ENCODE data around the gene IL20RA.
"Not testable (repeated sequence)": the region's sequence is repeated elsewhere in the genome, so short reads cannot be mapped to it uniquely, and the experiment has no call there.

The IL20RA gene

GRCh38 chr6:136979206-136979605 lies 65.6 kb downstream of the IL20RA start:
- Histone ChIP-seq H2BK15ac (ENCODE audit: low read length) (no peak overlapping the region), H3K4ac (ENCODE audit: low read length) (no peak overlapping the region), H3K9ac (ENCODE audit: low read depth, low read length, poor library complexity) (no peak overlapping the region), H3K4me1 (ENCODE audit: control insufficient read depth in 2 of 2, insufficient read depth in 1 of 2, low read depth in 1 of 2, low read length in 2 of 2) (peaks cover 0 to 1% of the 10 kb centered on the region in 2 donors), H4K8ac (ENCODE audit: low read depth, low read length) (no peak overlapping the region), H3K23ac (ENCODE audit: low read depth, low read length, poor library complexity) (no peak overlapping the region), H2AK5ac (ENCODE audit: low read depth, low read length) (no peak overlapping the region), H3K79me1 (ENCODE audit: low read depth, low read length) (no peaks in the 10 kb centered on the region), H3K4me3 (ENCODE audit: low read length in 2 of 2) (no peak overlapping the region), H2BK120ac (ENCODE audit: low read depth, low read length) (no peak overlapping the region), H2BK12ac (ENCODE audit: low read length) (no peak overlapping the region), H3K27me3 (ENCODE audit: control insufficient read depth in 3 of 3, insufficient read depth in 3 of 3, low read depth in 1 of 3, low read length in 3 of 3) (peaks cover 0 to 3% (median 0%) of the 10 kb centered on the region in 3 experiments), H3K18ac (ENCODE audit: low read length) (peak overlapping the region; percentile 67), H2AFZ (ENCODE audit: low read length) (no peak overlapping the region), H3K27ac (replicated peaks; ENCODE audit: low read length) (no peak overlapping the region), H4K91ac (ENCODE audit: low read depth, low read length, poor library complexity) (no peak overlapping the region), H3K36me3 (replicated peaks in 1 of 2; ENCODE audit: control insufficient read depth in 2 of 2, insufficient read depth in 2 of 2, low read length in 2 of 2) (no peaks in the 10 kb centered on the region), H3K4me2 (ENCODE audit: insufficient read depth, low read length, poor library complexity, severe bottlenecking) (no peak overlapping the region), H3K14ac (ENCODE audit: low read length) (no peak overlapping the region), H3K9me3 (replicated peaks in 1 of 2; ENCODE audit: control insufficient read depth in 2 of 2, insufficient read depth in 1 of 2, low read depth in 1 of 2, low read length in 2 of 2) (peaks cover 0 to 1% of the 10 kb centered on the region in 2 donors), H2BK5ac (ENCODE audit: low read length) (no peak overlapping the region)
- WGBS, 2 donors (ENCODE audit: extremely low coverage in 2 of 2, insufficient read length in 2 of 2, insufficient replicate concordance in 1 of 2), result no CpG with 5 or more reads among the region's 5 CpGs
- DNase-seq (ENCODE audit: low spot score), result no peak

- Histone ChIP-seq H3K18ac (ENCODE audit: low read length) (no peak overlapping the region), H3K27ac (replicated peaks; ENCODE audit: low read length) (no peak overlapping the region), H2AFZ (ENCODE audit: low read length) (no peak overlapping the region), H3K23ac (ENCODE audit: low read depth, low read length, poor library complexity) (no peak overlapping the region), H4K8ac (ENCODE audit: low read depth, low read length) (no peak overlapping the region), H2BK15ac (ENCODE audit: low read length) (no peak overlapping the region), H2BK120ac (ENCODE audit: low read depth, low read length) (no peak overlapping the region), H3K79me1 (ENCODE audit: low read depth, low read length) (no peaks in the 10 kb centered on the region), H3K27me3 (ENCODE audit: control insufficient read depth in 3 of 3, insufficient read depth in 3 of 3, low read depth in 1 of 3, low read length in 3 of 3) (no peaks in the 10 kb centered on the region), H3K4me2 (ENCODE audit: insufficient read depth, low read length, poor library complexity, severe bottlenecking) (no peak overlapping the region), H2AK5ac (ENCODE audit: low read depth, low read length) (no peak overlapping the region), H3K36me3 (replicated peaks in 1 of 2; ENCODE audit: control insufficient read depth in 2 of 2, insufficient read depth in 2 of 2, low read length in 2 of 2) (no peaks in the 10 kb centered on the region), H3K9me3 (replicated peaks in 1 of 2; ENCODE audit: control insufficient read depth in 2 of 2, insufficient read depth in 1 of 2, low read depth in 1 of 2, low read length in 2 of 2) (no peaks in the 10 kb centered on the region), H3K9ac (ENCODE audit: low read depth, low read length, poor library complexity) (no peak overlapping the region), H4K91ac (ENCODE audit: low read depth, low read length, poor library complexity) (no peak overlapping the region), H3K4me3 (ENCODE audit: low read length in 2 of 2) (no peak overlapping the region), H2BK12ac (ENCODE audit: low read length) (no peak overlapping the region), H3K4me1 (ENCODE audit: control insufficient read depth in 2 of 2, insufficient read depth in 1 of 2, low read depth in 1 of 2, low read length in 2 of 2) (peaks cover 0 to 1% of the 10 kb centered on the region in 2 donors), H2BK5ac (ENCODE audit: low read length) (no peak overlapping the region), H3K4ac (ENCODE audit: low read length) (no peak overlapping the region), H3K14ac (ENCODE audit: low read length) (no peak overlapping the region)
- WGBS, 2 donors (ENCODE audit: extremely low coverage in 2 of 2, insufficient read length in 2 of 2, insufficient replicate concordance in 1 of 2), result no CpG with 5 or more reads among the region's 5 CpGs
- DNase-seq (ENCODE audit: low spot score), result no peak
These were observed 67.7 kb downstream of the IL20RA start for GRCh38 chr6:136977075-136977474.

GRCh38 chr6:136975089-136975715 lies 69.6 kb downstream of the IL20RA start:
- H3K36me3 ChIP-seq (replicated peaks in 1 of 2; ENCODE audit: control insufficient read depth in 2 of 2, insufficient read depth in 2 of 2, low read length in 2 of 2), result no peaks in the 10 kb centered on the region
- no peaks in the 10 kb centered on the region for H3K27me3 ChIP-seq (ENCODE audit: control insufficient read depth in 3 of 3, insufficient read depth in 3 of 3, low read depth in 1 of 3, low read length in 3 of 3)
- H4K8ac ChIP-seq (ENCODE audit: low read depth, low read length), result no peak overlapping the region
- H2BK120ac ChIP-seq (ENCODE audit: low read depth, low read length), result no peak overlapping the region
- H3K4me3 ChIP-seq (ENCODE audit: low read length in 2 of 2), result no peak overlapping the region
- no peak overlapping the region for H3K4ac ChIP-seq (ENCODE audit: low read length)
- H3K9me3 ChIP-seq (replicated peaks in 1 of 2; ENCODE audit: control insufficient read depth in 2 of 2, insufficient read depth in 1 of 2, low read depth in 1 of 2, low read length in 2 of 2), result no peaks in the 10 kb centered on the region
- H3K18ac ChIP-seq (ENCODE audit: low read length), result no peak overlapping the region
- no peak overlapping the region for H3K4me2 ChIP-seq (ENCODE audit: insufficient read depth, low read length, poor library complexity, severe bottlenecking)
- DNase-seq (ENCODE audit: low spot score), result no peak
- no peak overlapping the region for H2AFZ ChIP-seq (ENCODE audit: low read length)
- no peak overlapping the region for H2AK5ac ChIP-seq (ENCODE audit: low read depth, low read length)
- H3K23ac ChIP-seq (ENCODE audit: low read depth, low read length, poor library complexity), result no peak overlapping the region
- H3K27ac ChIP-seq (replicated peaks; ENCODE audit: low read length), result no peak overlapping the region
- no peak overlapping the region for H3K14ac ChIP-seq (ENCODE audit: low read length)
- H3K4me1 ChIP-seq (ENCODE audit: control insufficient read depth in 2 of 2, insufficient read depth in 1 of 2, low read depth in 1 of 2, low read length in 2 of 2), result peaks cover 0 to 1% of the 10 kb centered on the region in 2 donors
- no peak overlapping the region for H2BK12ac ChIP-seq (ENCODE audit: low read length)
- no peaks in the 10 kb centered on the region for H3K79me1 ChIP-seq (ENCODE audit: low read depth, low read length)
- no peak overlapping the region for H4K91ac ChIP-seq (ENCODE audit: low read depth, low read length, poor library complexity)
- no peak overlapping the region for H2BK15ac ChIP-seq (ENCODE audit: low read length)
- no CpG with 5 or more reads among the region's 3 CpGs for WGBS, 2 donors (ENCODE audit: extremely low coverage in 2 of 2, insufficient read length in 2 of 2, insufficient replicate concordance in 1 of 2)
- no peak overlapping the region for H2BK5ac ChIP-seq (ENCODE audit: low read length)
- H3K9ac ChIP-seq (ENCODE audit: low read depth, low read length, poor library complexity), result no peak overlapping the region

- not testable (repeated sequence) for H3K9ac ChIP-seq (ENCODE audit: low read depth, low read length, poor library complexity); H3K14ac ChIP-seq (ENCODE audit: low read length); H2BK5ac ChIP-seq (ENCODE audit: low read length); H2BK12ac ChIP-seq (ENCODE audit: low read length); H2BK15ac ChIP-seq (ENCODE audit: low read length); H3K36me3 ChIP-seq (replicated peaks in 1 of 2; ENCODE audit: control insufficient read depth in 2 of 2, insufficient read depth in 2 of 2, low read length in 2 of 2); H2AK5ac ChIP-seq (ENCODE audit: low read depth, low read length); H4K8ac ChIP-seq (ENCODE audit: low read depth, low read length); H3K27me3 ChIP-seq (ENCODE audit: control insufficient read depth in 3 of 3, insufficient read depth in 3 of 3, low read depth in 1 of 3, low read length in 3 of 3); H3K23ac ChIP-seq (ENCODE audit: low read depth, low read length, poor library complexity); H3K4me2 ChIP-seq (ENCODE audit: insufficient read depth, low read length, poor library complexity, severe bottlenecking); H3K4me1 ChIP-seq (ENCODE audit: control insufficient read depth in 2 of 2, insufficient read depth in 1 of 2, low read depth in 1 of 2, low read length in 2 of 2); H3K4me3 ChIP-seq (ENCODE audit: low read length in 2 of 2); H4K91ac ChIP-seq (ENCODE audit: low read depth, low read length, poor library complexity); H2AFZ ChIP-seq (ENCODE audit: low read length); H3K79me1 ChIP-seq (ENCODE audit: low read depth, low read length); H2BK120ac ChIP-seq (ENCODE audit: low read depth, low read length); H3K27ac ChIP-seq (replicated peaks; ENCODE audit: low read length); H3K4ac ChIP-seq (ENCODE audit: low read length); H3K9me3 ChIP-seq (replicated peaks in 1 of 2; ENCODE audit: control insufficient read depth in 2 of 2, insufficient read depth in 1 of 2, low read depth in 1 of 2, low read length in 2 of 2); H3K18ac ChIP-seq (ENCODE audit: low read length); DNase-seq (ENCODE audit: low spot score)
- WGBS, 2 donors (ENCODE audit: extremely low coverage in 2 of 2, insufficient read length in 2 of 2, insufficient replicate concordance in 1 of 2), result no CpG with 5 or more reads among the region's 8 CpGs
These were observed 71.0 kb downstream of the IL20RA start for GRCh38 chr6:136973781-136974180.

Measured in neuronal stem cell (in vitro differentiated cells).